SK-N-SH treated with all-trans-retinoic acid at 6 μM for 48 hours (cell line): ENCODE measurements around the gene NBPF1.
"Not testable (repeated sequence)": the region's sequence is repeated elsewhere in the genome, so short reads cannot be mapped to it uniquely, and the experiment has no call there.

Experiments
- ATAC-seq: fragments of 200-7000 bp; cut with Tn5 transposase; 3 replicates; pipeline ENCODE4 v1.9.1; 2020; ENCODE audit warnings: mild to moderate bottlenecking, moderate library complexity
- ARNTL ChIP-seq: fragments of 450-650 bp; formaldehyde crosslinking; IDR thresholded peaks from 2 replicates; pipeline ENCODE4 v1.5.0; 2020; ENCODE audit warnings: low read depth, mild to moderate bottlenecking, moderate library complexity, borderline replicate concordance
- BACH2 ChIP-seq: fragments of 250-450 bp; sonication (Bioruptor Pico); IDR thresholded peaks from 2 replicates; pipeline ENCODE4 v1.9.0; 2021; ENCODE audit warnings: mild to moderate bottlenecking, borderline replicate concordance
- CSDC2 ChIP-seq: fragments of 250-450 bp; sonication (Bioruptor Pico); IDR thresholded peaks from 2 replicates; pipeline ENCODE4 v1.5.0; 2020; ENCODE audit warnings: mild to moderate bottlenecking, moderate library complexity
- ESRRG ChIP-seq: fragments of 250-450 bp; sonication (Bioruptor Pico); IDR thresholded peaks from 2 replicates; pipeline ENCODE4 v1.6.1; 2021; ENCODE audit warnings: mild to moderate bottlenecking
- GLIS3 ChIP-seq: fragments of 250-450 bp; sonication (Bioruptor Pico); IDR thresholded peaks from 2 replicates; pipeline ENCODE4 v1.5.0; 2020; ENCODE audit warnings: mild to moderate bottlenecking, moderate library complexity
- ISL1 ChIP-seq: fragments of 250-450 bp; sonication (Bioruptor Pico); IDR thresholded peaks from 2 replicates; pipeline ENCODE4 v2.1.2; 2022; ENCODE audit warnings: mild to moderate bottlenecking, moderate library complexity
- OSR1 ChIP-seq: fragments of 250-450 bp; sonication (Bioruptor Pico); IDR thresholded peaks from 2 replicates; pipeline ENCODE4 v1.8.0; 2022; ENCODE audit warnings: moderate library complexity, mild to moderate bottlenecking, inconsistent platforms
- PPARA ChIP-seq: fragments of 250-450 bp; sonication (Bioruptor Pico); IDR thresholded peaks from 2 replicates; pipeline ENCODE4 v1.5.0; 2020; ENCODE audit warnings: mild to moderate bottlenecking, borderline replicate concordance
- SNAI2 ChIP-seq: fragments of 250-450 bp; sonication (Bioruptor Pico); IDR thresholded peaks from 2 replicates; pipeline ENCODE4 v1.5.0; 2020; ENCODE audit warnings: mild to moderate bottlenecking, moderate library complexity
- TOX ChIP-seq: fragments of 250-450 bp; sonication (Bioruptor Pico); IDR thresholded peaks from 2 replicates; pipeline ENCODE4 v1.8.0; 2021; ENCODE audit warnings: mild to moderate bottlenecking, moderate library complexity, borderline replicate concordance
- ZC3H10 ChIP-seq: fragments of 250-450 bp; sonication (Bioruptor Pico); IDR thresholded peaks from 2 replicates; pipeline ENCODE4 v1.5.1; 2021; ENCODE audit warnings: mild to moderate bottlenecking, moderate library complexity
- ZFP3 ChIP-seq: fragments of 250-450 bp; sonication (Bioruptor Pico); IDR thresholded peaks from 2 replicates; pipeline ENCODE4 v1.5.0; 2020; ENCODE audit warnings: mild to moderate bottlenecking, moderate library complexity
- ZFP30 ChIP-seq: fragments of 450-650 bp; formaldehyde crosslinking; IDR thresholded peaks from 2 replicates; pipeline ENCODE4 v1.5.0; 2022; ENCODE audit warnings: mild to moderate bottlenecking, moderate library complexity
- ZNF565 ChIP-seq: fragments of 450-650 bp; formaldehyde crosslinking; conservative IDR thresholded peaks from 2 replicates; pipeline ENCODE4 v1.5.0; 2020; ENCODE audit warnings: low read depth, mild to moderate bottlenecking, moderate library complexity
- ZNF70 ChIP-seq: fragments of 450-650 bp; formaldehyde crosslinking; IDR thresholded peaks from 2 replicates; pipeline ENCODE4 v1.5.0; 2020; ENCODE audit warnings: mild to moderate bottlenecking, moderate library complexity
- ZNF8 ChIP-seq: fragments of 450-650 bp; formaldehyde crosslinking; IDR thresholded peaks from 2 replicates; pipeline ENCODE4 v1.5.0; 2020; ENCODE audit warnings: mild to moderate bottlenecking, moderate library complexity
- TF ChIP-seq, protein P1 (sequence below): fragments of 250-450 bp; sonication (Bioruptor Pico); IDR thresholded peaks from 2 replicates; pipeline ENCODE4 v1.8.0; 2020; ENCODE audit warnings: mild to moderate bottlenecking, moderate library complexity, borderline replicate concordance
- TF ChIP-seq, protein P2 (sequence below): fragments of 250-450 bp; sonication (Bioruptor Pico); IDR thresholded peaks from 2 replicates; pipeline ENCODE4 v1.5.0; 2020; ENCODE audit warnings: mild to moderate bottlenecking, moderate library complexity
- TF ChIP-seq, protein P3 (sequence below): fragments of 250-450 bp; sonication (Bioruptor Pico); IDR thresholded peaks from 2 replicates; pipeline ENCODE4 v1.5.1; 2021; ENCODE audit warnings: mild to moderate bottlenecking, moderate library complexity
- TF ChIP-seq, protein P4 (sequence below): fragments of 250-450 bp; sonication (Bioruptor Pico); IDR thresholded peaks from 2 replicates; pipeline ENCODE4 v1.5.1; 2020; ENCODE audit warnings: low read depth, mild to moderate bottlenecking, moderate library complexity
- TF ChIP-seq, protein P5 (sequence below): fragments of 250-450 bp; sonication (Bioruptor Pico); IDR thresholded peaks from 2 replicates; pipeline ENCODE4 v1.8.0; 2021; ENCODE audit warnings: low read depth, mild to moderate bottlenecking, moderate library complexity, borderline replicate concordance

NBPF1 gene

DNA sequence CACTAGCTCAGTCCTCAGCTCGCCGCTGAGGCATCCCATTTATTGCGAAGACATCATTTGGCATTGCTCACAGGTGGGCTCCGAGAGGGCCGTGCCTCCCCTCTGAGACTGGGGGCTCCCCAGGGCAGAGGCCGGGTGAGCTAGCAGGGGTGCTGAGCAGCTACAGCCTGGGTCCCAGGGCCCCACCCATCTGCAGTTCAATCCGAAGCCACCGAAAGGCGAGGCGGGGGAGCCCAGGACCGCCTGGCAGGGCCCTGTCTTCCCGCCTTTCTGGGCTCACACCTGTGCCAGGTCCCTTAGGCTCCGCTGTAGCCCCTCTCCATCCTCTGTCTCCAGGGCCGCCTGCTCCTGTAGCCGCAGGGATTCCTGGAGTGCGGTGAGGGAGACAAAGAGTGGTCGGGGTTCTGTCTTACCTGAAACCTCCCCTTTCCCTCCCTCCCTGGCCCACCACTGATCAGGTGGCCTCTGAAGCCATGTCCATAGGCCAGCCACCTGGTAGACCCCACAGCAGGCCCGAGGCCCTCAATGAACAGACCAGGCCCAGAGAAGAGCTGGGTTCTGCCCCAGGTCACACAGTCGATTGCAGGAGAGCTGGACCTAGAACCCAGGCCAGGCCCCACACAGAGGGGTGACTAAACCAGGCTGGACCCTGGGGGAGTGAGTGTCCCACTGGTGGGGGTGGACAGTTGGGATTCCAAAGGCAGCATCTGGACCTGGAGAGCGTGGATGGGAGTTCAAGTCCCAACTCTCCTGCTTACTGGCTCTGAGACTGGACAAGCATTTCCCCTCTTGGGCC, 18.1 kb upstream of the NBPF1 start:
- TF ChIP-seq, protein P1, sequence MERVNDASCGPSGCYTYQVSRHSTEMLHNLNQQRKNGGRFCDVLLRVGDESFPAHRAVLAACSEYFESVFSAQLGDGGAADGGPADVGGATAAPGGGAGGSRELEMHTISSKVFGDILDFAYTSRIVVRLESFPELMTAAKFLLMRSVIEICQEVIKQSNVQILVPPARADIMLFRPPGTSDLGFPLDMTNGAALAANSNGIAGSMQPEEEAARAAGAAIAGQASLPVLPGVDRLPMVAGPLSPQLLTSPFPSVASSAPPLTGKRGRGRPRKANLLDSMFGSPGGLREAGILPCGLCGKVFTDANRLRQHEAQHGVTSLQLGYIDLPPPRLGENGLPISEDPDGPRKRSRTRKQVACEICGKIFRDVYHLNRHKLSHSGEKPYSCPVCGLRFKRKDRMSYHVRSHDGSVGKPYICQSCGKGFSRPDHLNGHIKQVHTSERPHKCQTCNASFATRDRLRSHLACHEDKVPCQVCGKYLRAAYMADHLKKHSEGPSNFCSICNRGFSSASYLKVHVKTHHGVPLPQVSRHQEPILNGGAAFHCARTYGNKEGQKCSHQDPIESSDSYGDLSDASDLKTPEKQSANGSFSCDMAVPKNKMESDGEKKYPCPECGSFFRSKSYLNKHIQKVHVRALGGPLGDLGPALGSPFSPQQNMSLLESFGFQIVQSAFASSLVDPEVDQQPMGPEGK: no peak
- TF ChIP-seq BACH2 (CRISPR knock-in tag): no peak
- no peak for ATAC-seq

DNA sequence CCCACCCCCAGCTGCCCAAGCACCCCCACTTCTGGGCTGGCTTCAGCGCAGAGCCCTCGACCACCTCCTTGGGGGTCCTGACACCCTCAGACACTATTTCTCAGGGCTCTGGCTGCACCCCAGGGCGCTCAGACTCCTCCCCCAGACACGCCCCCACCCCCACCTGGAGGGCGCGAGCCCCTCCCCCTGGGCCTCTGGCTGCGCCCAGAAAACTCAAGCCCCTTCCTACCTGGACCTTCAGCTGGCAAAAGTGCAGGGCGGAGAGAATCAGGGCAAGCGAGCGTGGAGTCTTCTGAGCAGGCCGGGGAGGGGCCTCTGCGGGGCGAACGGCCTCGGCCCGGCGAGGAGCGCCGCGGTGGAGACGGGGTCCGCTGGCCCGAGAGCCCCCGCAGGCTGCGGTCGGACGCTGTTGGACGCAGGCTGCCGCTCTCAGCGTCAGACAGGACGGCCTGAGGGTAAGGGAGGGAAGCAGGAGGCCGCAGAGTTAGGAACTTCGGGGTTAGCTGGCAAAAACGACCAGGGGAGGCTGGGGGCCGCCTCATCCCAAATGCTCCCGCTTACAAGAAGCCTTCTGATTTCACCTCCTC, 17.4 kb upstream of the NBPF1 start:
- no peak for TF ChIP-seq ESRRG (CRISPR knock-in tag)
- no peak for TF ChIP-seq ARNTL (CRISPR knock-in tag)
- no peak for TF ChIP-seq ZFP30 (CRISPR knock-in tag)
- TF ChIP-seq OSR1 (CRISPR knock-in tag): no peak
- TF ChIP-seq GLIS3 (CRISPR knock-in tag): no peak
- TF ChIP-seq ZC3H10 (CRISPR knock-in tag): no peak

DNA sequence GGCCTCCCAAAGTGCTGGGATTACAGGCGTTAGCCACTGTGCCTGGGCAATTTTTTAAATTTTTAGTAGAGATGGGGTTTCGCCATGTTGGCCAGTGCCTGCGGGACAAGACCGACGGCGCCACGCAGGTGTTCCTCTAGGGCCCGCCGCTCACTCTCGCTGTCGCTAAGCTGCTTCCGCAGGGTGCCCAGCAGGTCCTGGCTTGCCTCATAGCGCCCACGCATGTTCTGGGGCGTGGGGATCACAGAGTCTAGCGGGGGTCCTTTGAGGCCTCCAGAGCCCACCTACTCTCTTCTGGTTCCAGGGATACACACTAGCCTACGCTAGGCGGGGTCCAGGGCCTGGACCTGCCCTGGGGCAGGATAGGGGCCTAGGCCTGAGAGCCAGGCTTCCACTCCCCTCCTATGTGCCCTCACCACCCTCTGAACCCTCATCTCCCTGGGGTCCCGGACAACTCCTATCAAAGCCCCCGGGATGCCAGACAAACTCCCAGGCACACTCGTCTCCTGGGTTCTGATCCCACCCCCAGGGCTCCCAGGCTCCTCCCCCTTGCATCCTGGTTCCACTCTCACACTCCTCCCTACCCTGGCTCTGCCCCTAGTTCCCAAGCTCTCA, 16.7 kb upstream of the NBPF1 start:
- ATAC-seq: not testable (repeated sequence)

More for the DNA sequence above, 17.4 kb upstream of the NBPF1 start:
- ATAC-seq: no peak

DNA sequence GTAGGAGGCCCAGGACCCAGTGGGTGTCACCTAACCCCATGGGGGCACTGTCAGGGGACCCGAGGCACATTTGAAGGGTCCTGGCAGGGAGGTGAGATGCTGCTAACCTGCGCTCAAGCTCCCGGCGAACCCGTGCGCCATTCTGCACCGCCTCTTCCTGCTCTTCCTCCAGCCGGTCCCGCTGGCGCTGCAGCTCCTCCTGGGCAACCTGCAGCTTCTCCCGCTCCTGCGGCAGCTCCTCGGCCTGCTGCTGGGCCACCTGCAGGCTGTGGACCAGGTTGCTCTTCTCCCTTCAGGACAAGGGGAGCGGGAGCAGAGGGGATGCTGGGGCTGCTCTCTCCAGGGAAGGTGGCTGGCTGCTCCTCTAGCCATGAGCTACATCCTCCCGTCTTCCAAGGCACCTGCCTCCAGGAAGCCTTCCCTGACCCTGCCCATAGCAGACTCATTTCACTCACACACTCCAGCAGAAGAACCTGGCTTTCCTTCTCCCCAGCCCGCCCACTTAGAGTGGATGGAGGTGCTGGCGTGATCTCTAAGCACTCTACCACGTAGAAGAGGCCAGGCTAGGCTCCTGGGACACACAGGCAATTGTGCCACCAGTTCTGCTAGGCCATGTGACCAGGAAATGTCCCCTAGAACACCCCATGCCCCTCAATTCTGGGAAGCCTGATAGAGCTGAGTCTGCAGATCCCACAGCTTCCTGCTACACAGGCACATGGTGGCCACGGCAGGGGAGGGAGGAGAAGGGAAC, 15.2 kb upstream of the NBPF1 start:
- ATAC-seq: no peak
- TF ChIP-seq GLIS3 (CRISPR knock-in tag) (no peak; the same call in 1 of the 2 replicates), PPARA (CRISPR knock-in tag) (no peak), ZNF8 (CRISPR knock-in tag) (no peak), ZNF565 (no peak), SNAI2 (no peak), ZFP3 (CRISPR knock-in tag) (no peak), ISL1 (CRISPR knock-in tag) (no peak), TOX (no peak), ESRRG (CRISPR knock-in tag) (no peak), ZC3H10 (CRISPR knock-in tag) (no peak), ZNF70 (CRISPR knock-in tag) (no peak), ZFP30 (CRISPR knock-in tag) (no peak), ARNTL (CRISPR knock-in tag) (no peak), CSDC2 (CRISPR knock-in tag) (no peak), OSR1 (CRISPR knock-in tag) (no peak)
- TF ChIP-seq, protein P2, sequence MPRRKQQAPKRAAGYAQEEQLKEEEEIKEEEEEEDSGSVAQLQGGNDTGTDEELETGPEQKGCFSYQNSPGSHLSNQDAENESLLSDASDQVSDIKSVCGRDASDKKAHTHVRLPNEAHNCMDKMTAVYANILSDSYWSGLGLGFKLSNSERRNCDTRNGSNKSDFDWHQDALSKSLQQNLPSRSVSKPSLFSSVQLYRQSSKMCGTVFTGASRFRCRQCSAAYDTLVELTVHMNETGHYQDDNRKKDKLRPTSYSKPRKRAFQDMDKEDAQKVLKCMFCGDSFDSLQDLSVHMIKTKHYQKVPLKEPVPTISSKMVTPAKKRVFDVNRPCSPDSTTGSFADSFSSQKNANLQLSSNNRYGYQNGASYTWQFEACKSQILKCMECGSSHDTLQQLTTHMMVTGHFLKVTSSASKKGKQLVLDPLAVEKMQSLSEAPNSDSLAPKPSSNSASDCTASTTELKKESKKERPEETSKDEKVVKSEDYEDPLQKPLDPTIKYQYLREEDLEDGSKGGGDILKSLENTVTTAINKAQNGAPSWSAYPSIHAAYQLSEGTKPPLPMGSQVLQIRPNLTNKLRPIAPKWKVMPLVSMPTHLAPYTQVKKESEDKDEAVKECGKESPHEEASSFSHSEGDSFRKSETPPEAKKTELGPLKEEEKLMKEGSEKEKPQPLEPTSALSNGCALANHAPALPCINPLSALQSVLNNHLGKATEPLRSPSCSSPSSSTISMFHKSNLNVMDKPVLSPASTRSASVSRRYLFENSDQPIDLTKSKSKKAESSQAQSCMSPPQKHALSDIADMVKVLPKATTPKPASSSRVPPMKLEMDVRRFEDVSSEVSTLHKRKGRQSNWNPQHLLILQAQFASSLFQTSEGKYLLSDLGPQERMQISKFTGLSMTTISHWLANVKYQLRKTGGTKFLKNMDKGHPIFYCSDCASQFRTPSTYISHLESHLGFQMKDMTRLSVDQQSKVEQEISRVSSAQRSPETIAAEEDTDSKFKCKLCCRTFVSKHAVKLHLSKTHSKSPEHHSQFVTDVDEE (CRISPR knock-in tag): no peak
- TF ChIP-seq, protein P3, sequence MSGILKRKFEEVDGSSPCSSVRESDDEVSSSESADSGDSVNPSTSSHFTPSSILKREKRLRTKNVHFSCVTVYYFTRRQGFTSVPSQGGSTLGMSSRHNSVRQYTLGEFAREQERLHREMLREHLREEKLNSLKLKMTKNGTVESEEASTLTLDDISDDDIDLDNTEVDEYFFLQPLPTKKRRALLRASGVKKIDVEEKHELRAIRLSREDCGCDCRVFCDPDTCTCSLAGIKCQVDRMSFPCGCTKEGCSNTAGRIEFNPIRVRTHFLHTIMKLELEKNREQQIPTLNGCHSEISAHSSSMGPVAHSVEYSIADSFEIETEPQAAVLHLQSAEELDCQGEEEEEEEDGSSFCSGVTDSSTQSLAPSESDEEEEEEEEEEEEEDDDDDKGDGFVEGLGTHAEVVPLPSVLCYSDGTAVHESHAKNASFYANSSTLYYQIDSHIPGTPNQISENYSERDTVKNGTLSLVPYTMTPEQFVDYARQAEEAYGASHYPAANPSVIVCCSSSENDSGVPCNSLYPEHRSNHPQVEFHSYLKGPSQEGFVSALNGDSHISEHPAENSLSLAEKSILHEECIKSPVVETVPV (CRISPR knock-in tag): no peak
- TF ChIP-seq, protein P4, sequence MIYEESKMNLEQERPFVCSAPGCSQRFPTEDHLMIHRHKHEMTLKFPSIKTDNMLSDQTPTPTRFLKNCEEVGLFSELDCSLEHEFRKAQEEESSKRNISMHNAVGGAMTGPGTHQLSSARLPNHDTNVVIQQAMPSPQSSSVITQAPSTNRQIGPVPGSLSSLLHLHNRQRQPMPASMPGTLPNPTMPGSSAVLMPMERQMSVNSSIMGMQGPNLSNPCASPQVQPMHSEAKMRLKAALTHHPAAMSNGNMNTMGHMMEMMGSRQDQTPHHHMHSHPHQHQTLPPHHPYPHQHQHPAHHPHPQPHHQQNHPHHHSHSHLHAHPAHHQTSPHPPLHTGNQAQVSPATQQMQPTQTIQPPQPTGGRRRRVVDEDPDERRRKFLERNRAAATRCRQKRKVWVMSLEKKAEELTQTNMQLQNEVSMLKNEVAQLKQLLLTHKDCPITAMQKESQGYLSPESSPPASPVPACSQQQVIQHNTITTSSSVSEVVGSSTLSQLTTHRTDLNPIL (CRISPR knock-in tag): no peak
- TF ChIP-seq, protein P5, sequence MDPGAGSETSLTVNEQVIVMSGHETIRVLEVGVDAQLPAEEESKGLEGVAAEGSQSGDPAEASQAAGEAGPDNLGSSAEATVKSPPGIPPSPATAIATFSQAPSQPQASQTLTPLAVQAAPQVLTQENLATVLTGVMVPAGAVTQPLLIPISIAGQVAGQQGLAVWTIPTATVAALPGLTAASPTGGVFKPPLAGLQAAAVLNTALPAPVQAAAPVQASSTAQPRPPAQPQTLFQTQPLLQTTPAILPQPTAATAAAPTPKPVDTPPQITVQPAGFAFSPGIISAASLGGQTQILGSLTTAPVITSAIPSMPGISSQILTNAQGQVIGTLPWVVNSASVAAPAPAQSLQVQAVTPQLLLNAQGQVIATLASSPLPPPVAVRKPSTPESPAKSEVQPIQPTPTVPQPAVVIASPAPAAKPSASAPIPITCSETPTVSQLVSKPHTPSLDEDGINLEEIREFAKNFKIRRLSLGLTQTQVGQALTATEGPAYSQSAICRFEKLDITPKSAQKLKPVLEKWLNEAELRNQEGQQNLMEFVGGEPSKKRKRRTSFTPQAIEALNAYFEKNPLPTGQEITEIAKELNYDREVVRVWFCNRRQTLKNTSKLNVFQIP (CRISPR knock-in tag): no peak

DNA sequence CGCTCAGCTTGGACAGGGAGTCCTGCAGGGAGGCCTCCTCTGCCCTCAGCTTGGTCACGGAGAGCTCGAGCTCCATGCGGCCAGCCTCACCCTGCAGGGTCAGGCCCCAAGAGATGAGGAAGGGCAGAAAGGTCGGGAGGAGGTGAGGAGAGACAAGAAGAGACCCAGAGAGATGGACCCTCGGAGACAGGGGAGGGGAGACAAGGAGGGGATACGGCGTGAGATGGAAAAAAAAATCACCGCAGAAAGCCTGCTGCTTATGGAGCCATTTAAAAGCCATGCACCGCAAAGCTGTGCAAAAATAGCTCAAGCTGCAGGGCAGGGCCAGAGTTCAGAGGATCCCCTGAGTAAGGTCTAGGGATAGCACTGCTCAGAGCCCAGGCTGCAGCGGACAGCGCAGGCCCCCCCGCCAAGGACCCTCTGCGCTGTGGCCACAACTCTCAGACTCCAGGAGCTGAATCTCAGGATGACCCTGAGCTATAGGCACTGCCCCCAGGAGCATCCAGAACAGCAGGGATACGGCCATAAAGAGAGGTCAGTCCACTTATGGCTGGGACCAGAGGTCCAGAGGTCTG, 13.1 kb upstream of the NBPF1 start:
- not testable (repeated sequence) for ATAC-seq
